Ureter (tissue), 1 donor: Measurements from ENCODE around the gene EXOC6B. TPM values are rescaled to one million over a fixed set of nuclear protein-coding genes. Genes with fewer than 3 reads are reported as not detected.

Experiments
- DNase-seq: peaks from one replicate; pipeline ENCODE4 v3.0.0-alpha.2; 2020; ENCODE audit warnings: low spot score
- total RNA-seq: library from RNA; stranded (reverse); gene quantifications from one replicate; pipeline ENCODE4 v1.2.4, GENCODE V29; 2023
- donor health status: DM: yes; HTN: yes; CAD: no.

EXOC6B gene
- total RNA-seq, 1 donor from 2014 or later, result 84.8 TPM

DNA sequence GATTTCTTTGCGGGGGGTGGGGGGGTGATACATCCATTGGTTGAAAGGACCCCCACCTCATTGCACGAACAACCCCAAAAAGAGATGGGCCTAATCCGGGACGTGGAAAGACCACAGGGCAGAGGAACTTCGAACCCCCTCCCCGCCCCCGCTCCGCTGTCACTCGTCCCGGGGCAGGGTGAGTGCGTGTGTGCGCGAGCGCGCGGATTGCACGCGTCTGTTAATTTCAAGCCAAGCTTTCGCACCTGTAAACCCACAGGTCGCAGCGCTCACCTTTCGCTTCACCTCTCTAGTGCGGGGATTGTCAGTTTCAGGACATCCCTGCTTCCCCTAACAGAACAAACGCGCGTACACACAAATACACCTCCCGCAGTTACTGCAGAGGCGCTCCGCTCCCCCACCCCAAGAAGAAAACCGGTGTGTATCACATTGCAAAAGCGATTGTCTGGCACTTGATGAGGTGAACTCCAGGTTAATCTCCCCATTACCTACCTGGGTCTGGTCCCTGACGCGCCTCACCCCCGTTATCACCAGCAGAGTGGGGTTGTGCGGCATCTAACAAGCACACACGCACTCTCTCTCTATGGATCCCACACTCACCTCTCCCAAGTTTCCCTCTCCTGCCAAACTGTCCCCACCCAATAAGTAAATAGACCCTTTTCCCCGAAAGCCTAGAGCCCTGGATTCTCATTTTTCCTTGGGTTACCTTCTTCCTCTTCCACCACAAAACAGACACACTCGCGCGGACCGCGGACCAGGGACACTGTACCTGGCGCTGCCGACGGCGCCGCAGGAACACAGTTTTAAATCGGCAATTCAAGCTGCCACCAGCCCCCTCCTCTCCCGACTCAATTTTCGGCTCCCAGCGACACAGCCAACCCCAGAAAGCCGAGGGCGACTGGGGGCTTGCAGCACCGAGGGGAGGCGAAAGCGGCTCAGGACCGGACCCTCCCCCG, 679.2 kb downstream of the EXOC6B start:
- no peak for DNase-seq

- DNase-seq, result no peak
Measured at GRCh38 chr2:72145658-72146329, 680.0 kb downstream of the EXOC6B start.

GRCh38 chr2:72145289-72145657, 680.6 kb downstream of the EXOC6B start:
- no peak for DNase-seq

DNA sequence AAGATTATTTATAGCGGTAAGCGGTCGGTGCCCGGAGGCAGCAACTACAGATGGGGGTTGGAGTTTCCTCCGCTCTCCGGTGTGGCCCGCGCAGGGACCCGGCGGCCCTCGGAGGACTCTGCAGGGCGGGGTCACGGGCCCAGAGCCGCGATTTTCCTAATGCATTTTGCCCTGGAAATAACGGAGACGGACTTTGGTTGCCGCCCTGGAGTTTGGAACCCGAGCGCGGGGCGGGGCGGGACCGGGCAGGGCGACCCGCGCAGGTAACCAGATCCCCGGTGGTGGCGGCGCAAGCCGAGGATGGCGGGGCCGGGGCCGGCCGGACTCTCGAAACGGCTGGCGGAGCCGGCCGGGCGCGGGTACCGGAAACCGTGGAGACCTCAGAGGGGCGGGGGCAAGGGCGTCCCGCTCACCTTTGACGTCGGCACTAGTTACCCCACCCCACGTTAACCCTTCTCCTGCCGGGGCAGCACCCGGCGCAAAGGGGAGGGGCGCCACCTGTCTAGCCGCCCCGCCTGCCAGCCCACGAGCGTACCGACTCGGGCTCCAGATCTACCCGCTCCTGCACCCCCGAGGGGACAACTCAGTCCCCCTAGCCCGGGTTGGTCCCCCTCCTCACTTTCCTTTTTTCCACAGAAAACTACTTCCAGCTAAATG, 681.1 kb downstream of the EXOC6B start:
- DNase-seq, result no peak

GRCh38 chr2:72144274-72144631, 681.6 kb downstream of the EXOC6B start:
- DNase-seq, result no peak

GRCh38 chr2:72143441-72144273, 682.2 kb downstream of the EXOC6B start:
- DNase-seq, result no peak

DNA sequence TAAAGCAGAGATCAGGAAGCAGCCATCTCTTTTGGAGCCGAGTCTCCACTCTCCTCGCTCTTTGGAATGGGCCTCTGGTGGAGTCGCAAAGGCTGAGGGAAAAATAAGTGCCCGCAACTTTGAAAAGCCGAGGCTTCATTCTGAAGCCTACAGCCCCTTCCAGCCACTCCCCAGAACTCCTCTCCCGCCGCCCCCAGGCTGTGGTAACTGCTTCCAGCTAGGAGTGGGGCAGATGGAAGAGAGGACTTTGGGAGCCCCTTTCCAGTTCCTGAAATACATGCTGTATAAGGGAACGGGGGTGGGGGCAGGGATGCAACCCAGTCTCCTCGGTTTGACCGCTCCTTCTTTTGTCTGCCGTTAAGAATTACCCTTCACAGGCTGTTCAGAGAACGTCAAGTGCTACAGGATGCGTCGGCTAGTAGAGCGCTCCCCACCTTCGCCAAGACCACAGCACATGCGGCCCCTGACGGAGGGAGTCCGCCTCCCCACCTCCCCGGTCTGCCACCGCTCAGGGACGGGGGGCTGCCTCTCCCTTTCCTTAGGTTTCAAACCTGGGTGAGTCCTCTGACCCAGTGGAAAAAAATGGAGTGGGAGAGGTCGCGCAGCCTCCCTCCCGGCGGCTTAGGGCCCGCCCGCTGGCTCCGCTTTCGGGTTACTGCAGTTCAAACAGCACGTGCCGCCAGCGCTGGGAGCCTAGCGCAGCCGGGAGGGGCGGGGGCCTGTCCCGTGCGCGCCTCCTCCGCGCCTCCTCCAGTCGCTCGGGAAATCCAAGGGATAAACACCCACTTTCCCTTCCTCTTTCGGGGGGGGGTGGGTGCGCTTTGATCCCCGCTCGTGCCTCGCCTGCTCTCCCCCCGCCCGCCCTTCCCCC, 683.0 kb downstream of the EXOC6B start:
- no peak for DNase-seq

DNA sequence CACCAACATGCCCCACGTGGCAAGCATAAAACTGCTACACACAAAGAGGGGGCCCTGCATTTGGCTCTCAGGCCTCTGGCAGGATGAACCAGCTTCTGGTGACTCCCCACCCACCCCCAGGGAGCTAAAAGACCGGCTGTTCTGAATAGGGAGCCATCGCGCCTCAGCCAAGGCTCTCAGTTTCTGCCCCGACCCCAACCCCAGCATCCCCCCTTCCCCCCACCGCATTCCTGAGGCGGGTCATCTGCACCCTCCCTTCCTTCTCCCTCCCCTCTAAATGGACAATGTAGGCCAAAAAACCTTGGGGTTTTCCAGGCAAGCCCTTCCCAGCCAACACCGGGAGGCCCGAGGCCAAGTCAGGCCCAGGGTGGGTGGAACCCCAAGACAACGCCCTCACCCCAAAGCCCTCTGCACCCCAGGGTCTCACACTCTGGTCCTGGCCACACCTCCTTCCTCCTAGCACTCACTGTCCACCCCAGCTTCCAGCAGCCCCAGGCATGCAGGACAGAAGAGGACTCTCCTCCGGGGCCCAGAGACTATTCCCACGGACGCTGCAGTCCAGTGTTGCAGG, 683.9 kb downstream of the EXOC6B start:
- DNase-seq, result no peak

GRCh38 chr2:72141032-72141645, 684.7 kb downstream of the EXOC6B start:
- peak; percentile 36 for DNase-seq

DNA sequence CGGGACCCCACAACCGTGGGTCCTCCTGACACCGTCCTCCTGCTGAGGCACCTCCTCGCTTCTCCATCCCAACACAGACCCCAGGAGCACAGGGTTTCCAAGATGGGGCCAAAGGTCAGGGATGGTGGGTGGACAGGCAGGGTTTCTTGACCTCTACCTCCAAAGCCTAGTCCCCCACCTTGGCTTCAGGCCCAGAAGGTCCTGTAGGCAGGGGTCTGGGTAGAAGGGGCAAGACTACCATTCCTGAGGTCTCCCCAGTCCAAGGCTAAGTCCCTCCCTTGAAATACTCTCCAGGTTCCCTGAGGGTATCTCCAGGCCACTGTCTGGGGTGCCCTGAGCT, 685.2 kb downstream of the EXOC6B start:
- peak; percentile 39 for DNase-seq

DNA sequence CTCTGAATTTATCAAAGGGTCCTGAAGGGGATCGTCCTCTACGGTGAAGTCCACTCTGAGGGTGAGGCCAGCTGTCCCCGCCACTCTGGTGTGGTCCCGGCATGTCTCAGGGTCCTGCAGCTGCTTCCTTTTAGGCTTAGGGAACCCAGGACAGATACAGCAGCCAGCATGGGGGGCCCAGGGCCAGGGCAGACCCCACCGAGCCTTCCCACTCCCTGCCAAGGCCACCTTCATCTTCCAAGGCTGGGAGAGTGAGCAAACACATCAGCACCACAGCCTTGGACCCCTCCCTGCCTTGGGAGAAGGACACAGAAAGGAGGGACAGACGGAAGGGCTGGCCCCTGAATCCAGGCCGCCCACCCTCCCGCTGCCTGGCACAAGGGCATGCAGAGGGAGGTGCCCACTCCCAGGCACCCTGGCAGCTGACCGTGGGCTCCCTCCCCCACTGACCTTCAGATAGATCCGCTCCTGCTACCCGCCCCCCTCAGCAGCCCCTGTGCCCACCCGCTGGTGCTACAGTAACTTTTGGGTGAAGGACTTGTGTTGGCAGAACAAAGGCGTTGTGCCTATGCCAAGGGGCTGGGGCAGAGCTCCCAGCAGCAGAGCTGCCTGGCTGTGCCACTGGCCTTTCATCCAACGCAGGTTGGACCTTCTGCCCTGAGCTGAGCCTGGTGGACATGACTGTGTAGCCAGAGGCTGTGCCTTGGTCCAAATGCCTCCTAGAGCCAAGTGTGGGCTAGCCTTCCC, 685.8 kb downstream of the EXOC6B start:
- peak; percentile 34 for DNase-seq

DNA sequence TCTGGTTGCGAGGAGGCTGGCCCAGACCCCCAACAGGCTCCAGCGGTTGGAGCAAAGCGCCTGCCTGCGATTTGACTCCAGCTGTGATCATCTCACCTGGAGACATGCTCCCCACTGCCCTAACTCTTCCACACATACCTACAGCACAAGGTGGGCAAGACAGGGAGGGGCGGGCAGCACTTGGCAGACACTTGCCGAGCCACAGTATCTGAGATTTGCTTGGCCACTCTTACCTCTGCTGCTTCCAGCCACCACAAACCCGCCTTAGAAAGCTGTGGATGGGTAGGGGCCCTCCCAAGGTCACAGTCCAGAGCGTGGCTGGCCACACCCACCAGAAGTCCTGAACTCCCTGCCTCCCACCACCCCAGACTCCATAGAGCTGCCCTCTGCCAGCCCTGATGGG, 686.4 kb downstream of the EXOC6B start:
- peak; percentile 30 for DNase-seq

DNA sequence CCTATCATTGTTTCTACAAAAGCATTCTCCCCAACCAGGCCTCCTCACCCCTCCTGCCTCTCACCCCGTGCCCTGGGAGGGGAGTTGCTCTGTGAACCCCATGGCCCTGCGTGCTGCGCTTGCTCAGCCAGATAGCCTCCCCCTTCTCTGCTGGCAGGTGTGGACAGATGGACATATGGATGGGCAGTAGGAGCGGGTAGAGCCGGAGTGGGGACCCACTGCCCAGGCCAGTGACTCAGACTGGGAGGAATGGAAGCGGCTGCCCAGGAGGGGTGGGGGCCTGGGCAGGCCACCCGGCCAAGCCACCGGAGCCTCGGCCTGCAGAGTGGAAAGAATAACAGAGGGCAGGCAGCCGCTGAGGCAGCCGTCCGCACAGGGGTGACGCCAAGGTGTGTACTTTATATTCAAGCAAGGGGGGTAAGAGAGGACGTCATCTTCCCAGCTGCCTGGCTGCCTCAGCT, 686.9 kb downstream of the EXOC6B start:
- peak; percentile 36 for DNase-seq

GRCh38 chr2:72138011-72138881, 687.6 kb downstream of the EXOC6B start:
- no peak for DNase-seq

DNA sequence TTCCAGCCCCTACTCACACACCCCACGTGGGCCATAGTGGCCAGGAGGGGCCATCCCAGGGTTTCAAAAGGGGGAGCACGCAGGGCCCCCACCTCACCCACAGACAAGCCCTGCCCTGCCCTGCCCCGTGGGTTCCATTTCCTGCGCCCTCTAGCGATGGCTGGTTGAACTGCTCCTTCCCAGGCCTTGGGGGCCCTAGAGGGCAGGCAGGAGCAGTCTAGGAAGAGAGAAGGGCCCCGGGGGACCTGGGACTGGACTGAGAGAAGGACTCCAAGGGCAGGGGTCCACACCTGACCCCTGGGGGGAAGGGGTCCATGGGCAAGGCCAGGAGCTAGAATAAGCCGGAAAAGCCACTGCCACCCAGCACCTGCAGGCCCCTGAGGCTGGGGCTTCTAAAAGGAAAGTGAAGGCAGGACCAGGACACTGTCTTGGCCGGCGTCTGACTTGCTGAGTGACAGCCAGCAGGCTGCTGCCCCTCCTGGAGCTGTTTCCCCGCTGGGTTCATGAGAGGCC, 688.3 kb downstream of the EXOC6B start:
- DNase-seq, result no peak

GRCh38 chr2:72136933-72137497, 688.8 kb downstream of the EXOC6B start:
- DNase-seq, result no peak

DNA sequence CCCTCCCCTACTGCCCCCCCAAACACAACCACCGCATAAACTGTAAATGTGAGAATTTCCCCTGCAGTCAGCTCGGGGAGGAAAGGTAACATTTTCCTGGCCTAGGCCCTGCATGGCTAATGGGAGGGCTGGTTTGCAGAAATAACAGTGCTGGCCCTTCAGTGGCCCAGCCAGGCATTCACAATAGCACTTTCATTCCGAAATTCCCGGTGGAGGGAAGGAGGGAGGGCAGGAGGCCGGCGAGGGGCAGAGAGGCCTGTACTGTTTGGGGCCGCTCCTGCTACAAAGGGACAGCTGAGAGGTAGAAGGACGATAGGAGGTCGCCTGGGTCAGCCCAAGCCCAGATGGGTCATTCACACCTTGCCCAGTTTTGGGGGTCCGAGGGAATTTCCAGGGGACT, 689.5 kb downstream of the EXOC6B start:
- DNase-seq, result no peak

GRCh38 chr2:72135921-72136320, 689.9 kb downstream of the EXOC6B start:
- no peak for DNase-seq
